KMS-11 (cell line): Measurements from ENCODE around the gene MAGI2.

ENCODE experiments used
- H2AFZ ChIP-seq: fragments of 200-600 bp; sonication (generic); 2 replicates; pipeline ENCODE4 v1.6.1; 2016; ENCODE audit warnings: antibody characterized with exemption, mixed run types, low read depth
- H3K27ac ChIP-seq: fragments of 200-600 bp; sonication (generic); 2 replicates; pipeline ENCODE4 v1.6.1; 2016; ENCODE audit warnings: mild to moderate bottlenecking, mixed run types
- H3K27me3 ChIP-seq: fragments of 200-600 bp; sonication (generic); 2 replicates; pipeline ENCODE4 v1.6.1; 2017; ENCODE audit warnings: mild to moderate bottlenecking, low read depth, mixed run types, moderate library complexity; ENCODE audit not compliant: insufficient read depth
- H3K36me3 ChIP-seq: fragments of 200-600 bp; sonication (generic); 2 replicates; pipeline ENCODE4 v1.6.1; 2017; ENCODE audit warnings: mild to moderate bottlenecking, mixed run types; ENCODE audit not compliant: insufficient read depth
- H3K4me1 ChIP-seq: fragments of 200-600 bp; sonication (generic); 2 replicates; pipeline ENCODE4 v1.6.1; 2016; ENCODE audit warnings: mild to moderate bottlenecking, low read depth, mixed run types; ENCODE audit not compliant: poor library complexity, severe bottlenecking
- H3K4me2 ChIP-seq: fragments of 200-600 bp; sonication (generic); 2 replicates; pipeline ENCODE4 v1.7.0; 2016; ENCODE audit warnings: mild to moderate bottlenecking, mixed run types
- H3K4me3 ChIP-seq: fragments of 200-600 bp; sonication (generic); IDR thresholded peaks from 2 replicates; pipeline ENCODE4 v1.6.1; 2017; ENCODE audit warnings: low read depth, low read length, mixed read lengths; ENCODE audit not compliant: insufficient read depth
- H3K79me2 ChIP-seq: fragments of 200-600 bp; sonication (generic); 2 replicates; pipeline ENCODE4 v1.6.1; 2016; ENCODE audit warnings: low read depth, mixed run types; ENCODE audit not compliant: insufficient read depth
- H3K9ac ChIP-seq: fragments of 200-600 bp; sonication (generic); 2 replicates; pipeline ENCODE4 v1.6.1; 2016; ENCODE audit warnings: mild to moderate bottlenecking, mixed run types
- H4K20me1 ChIP-seq: fragments of 200-600 bp; sonication (generic); 2 replicates; pipeline ENCODE4 v1.6.1; 2016; ENCODE audit warnings: mild to moderate bottlenecking, mixed run types; ENCODE audit not compliant: insufficient read depth
- CTCF ChIP-seq: fragments of 200-600 bp; sonication (generic); conservative IDR thresholded peaks from 2 replicates; pipeline ENCODE4 v1.6.1; 2017; ENCODE audit warnings: low read depth, mild to moderate bottlenecking, antibody characterized with exemption, low read length, moderate library complexity, mixed read lengths

The MAGI2 gene

GRCh38 chr7:78395298-78396036 is 1058.0 kb downstream of the MAGI2 start:
- Histone ChIP-seq H3K9ac (no peak overlapping the region), H3K27me3 (no peaks in the 10 kb centered on the region), H4K20me1 (no peaks in the 10 kb centered on the region), H3K4me2 (no peak overlapping the region), H3K36me3 (no peaks in the 10 kb centered on the region), H2AFZ (no peak overlapping the region), H3K27ac (no peak overlapping the region), H3K79me2 (no peaks in the 10 kb centered on the region), H3K4me3 (no peak overlapping the region), H3K4me1 (no peaks in the 10 kb centered on the region)
- no peak for TF ChIP-seq CTCF

- H3K4me1 ChIP-seq: no peaks in the 10 kb centered on the region
- no peak overlapping the region for H3K9ac ChIP-seq
Measured at GRCh38 chr7:78389022-78389421, 1064.4 kb downstream of the MAGI2 start.

GRCh38 chr7:78386520-78386919 is 1066.9 kb downstream of the MAGI2 start:
- Histone ChIP-seq H3K36me3 (no peaks in the 10 kb centered on the region), H3K27ac (no peak overlapping the region), H2AFZ (no peak overlapping the region), H3K4me3 (no peak overlapping the region), H3K9ac (no peak overlapping the region), H3K79me2 (no peaks in the 10 kb centered on the region), H3K4me1 (no peaks in the 10 kb centered on the region), H3K27me3 (no peaks in the 10 kb centered on the region), H3K4me2 (no peak overlapping the region), H4K20me1 (no peaks in the 10 kb centered on the region)
- no peak for TF ChIP-seq CTCF

More at GRCh38 chr7:78389022-78389421, 1064.4 kb downstream of the MAGI2 start:
- no peaks in the 10 kb centered on the region for H3K36me3 ChIP-seq
- H3K4me2 ChIP-seq: no peak overlapping the region
- H3K27me3 ChIP-seq: no peaks in the 10 kb centered on the region
- no peaks in the 10 kb centered on the region for H3K79me2 ChIP-seq
- no peak overlapping the region for H2AFZ ChIP-seq
- no peak overlapping the region for H3K4me3 ChIP-seq
- no peak overlapping the region for H3K27ac ChIP-seq
- no peak for TF ChIP-seq CTCF
- H4K20me1 ChIP-seq: no peaks in the 10 kb centered on the region

GRCh38 chr7:78383096-78383880 is 1070.2 kb downstream of the MAGI2 start:
- Histone ChIP-seq H3K4me1 (no peaks in the 10 kb centered on the region), H3K4me3 (no peak overlapping the region), H3K27ac (no peak overlapping the region), H2AFZ (no peak overlapping the region), H3K4me2 (no peak overlapping the region), H3K27me3 (no peaks in the 10 kb centered on the region), H3K9ac (no peak overlapping the region), H3K79me2 (no peaks in the 10 kb centered on the region), H4K20me1 (no peaks in the 10 kb centered on the region), H3K36me3 (no peaks in the 10 kb centered on the region)
- no peak for TF ChIP-seq CTCF
